GF-D8 (cell line): ENCODE results near the gene HOXC11.

Experiments
- DNase-seq: peaks from one replicate; lab custom pipeline; 2025; lab: John Stamatoyannopoulos, UW

HOXC11 gene

GRCh38 chr12:53942467-53942997 is 30.4 kb upstream of the HOXC11 start:
- DNase-seq = no peak

GRCh38 chr12:53944209-53944608 is 28.7 kb upstream of the HOXC11 start:
- DNase-seq = no peak

DNA sequence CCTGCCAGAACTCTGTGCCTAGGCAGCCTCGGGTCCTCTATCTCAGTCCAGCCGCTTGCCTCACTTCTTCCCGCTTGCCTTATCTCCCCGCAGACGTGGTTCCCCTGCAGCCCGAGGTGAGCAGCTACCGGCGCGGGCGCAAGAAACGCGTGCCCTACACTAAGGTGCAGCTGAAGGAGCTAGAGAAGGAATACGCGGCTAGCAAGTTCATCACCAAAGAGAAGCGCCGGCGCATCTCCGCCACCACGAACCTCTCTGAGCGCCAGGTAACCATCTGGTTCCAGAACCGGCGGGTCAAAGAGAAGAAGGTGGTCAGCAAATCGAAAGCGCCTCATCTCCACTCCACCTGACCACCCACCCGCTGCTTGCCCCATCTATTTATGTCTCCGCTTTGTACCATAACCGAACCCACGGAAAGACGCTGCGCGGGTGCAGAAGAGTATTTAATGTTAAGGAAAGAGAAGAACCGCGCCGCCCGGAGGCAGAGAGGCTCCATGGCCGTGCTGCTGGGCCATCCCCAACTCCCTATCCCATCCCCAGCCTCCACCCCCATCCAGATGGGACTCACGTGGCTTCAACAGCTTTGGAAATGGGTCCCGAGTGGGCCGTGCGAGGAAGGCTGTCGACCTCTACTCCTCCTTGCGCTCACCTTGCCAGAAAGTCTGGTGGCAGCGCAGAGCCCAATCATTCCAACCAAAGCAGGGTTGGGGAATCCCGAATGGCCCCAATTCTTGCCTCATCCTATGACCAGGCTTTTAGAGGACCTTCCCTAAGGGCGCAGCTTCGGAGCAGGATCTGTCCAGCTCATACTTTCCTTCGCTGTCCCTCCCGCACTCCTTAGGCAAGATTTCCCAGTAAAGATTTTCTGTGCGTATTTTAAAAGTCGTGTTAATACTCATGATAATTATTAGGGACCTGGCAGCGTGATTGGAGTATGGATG is 27.7 kb upstream of the HOXC11 start:
- no peak for DNase-seq

GRCh38 chr12:53947743-53948142 is 25.2 kb upstream of the HOXC11 start:
- no peak for DNase-seq

GRCh38 chr12:53948650-53949593 is 24.0 kb upstream of the HOXC11 start:
- no peak for DNase-seq

DNA sequence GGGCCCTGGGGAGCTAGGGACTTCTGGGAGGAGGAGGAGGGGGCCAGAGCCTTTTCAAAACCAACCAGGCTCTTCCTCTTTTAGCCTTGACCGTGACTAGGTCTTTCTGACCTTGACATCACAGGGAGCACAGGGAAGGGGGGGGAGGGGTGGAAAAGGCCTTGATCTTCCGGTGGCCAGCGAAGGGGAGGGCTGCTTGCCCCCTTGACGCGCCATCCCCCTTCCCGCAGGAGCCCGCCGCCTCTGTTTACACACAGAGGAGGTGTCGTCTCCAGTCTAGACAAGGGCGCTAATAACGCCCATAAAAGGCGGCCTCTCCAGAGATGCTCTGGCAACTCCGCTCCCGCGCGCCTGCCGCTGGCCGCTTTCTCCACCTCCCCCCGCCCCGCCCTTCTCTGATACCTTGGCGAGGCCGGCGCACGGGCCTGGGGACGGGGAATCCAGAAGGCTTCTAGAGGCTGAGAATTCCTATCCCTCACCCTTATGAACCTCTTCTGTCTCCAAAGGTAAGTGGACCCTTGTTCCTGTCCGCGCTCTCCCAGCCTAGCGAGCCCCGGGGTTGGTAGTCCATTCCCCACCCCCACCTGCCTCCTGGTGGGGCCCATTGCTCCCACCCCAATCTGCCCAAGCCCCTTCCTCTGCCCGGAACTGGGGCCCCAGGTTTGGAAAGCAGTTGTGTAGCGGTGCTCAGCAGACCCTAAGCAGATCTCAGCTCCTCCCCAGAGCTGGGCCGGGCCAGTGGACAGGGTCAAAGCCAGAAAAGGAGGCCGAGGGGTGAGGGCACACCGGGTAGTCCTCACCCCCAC is 23.1 kb upstream of the HOXC11 start:
- no peak for DNase-seq

DNA sequence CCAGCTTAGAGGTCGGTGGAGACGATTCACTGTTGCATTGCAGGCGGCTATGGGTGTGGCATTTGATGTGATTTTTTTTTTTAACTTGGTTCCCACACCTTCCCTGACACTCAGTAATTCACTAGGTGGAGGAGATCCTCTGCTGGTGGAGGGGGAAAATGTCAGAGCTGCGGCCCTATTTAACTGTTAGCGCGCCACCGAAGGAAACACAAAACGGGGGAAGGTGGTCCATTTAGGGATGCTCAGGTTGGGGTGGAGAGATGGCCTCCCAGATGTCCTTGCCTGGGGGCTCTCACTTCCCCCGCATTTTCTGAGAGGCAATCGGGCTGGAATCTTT is 22.5 kb upstream of the HOXC11 start:
- no peak for DNase-seq

DNA sequence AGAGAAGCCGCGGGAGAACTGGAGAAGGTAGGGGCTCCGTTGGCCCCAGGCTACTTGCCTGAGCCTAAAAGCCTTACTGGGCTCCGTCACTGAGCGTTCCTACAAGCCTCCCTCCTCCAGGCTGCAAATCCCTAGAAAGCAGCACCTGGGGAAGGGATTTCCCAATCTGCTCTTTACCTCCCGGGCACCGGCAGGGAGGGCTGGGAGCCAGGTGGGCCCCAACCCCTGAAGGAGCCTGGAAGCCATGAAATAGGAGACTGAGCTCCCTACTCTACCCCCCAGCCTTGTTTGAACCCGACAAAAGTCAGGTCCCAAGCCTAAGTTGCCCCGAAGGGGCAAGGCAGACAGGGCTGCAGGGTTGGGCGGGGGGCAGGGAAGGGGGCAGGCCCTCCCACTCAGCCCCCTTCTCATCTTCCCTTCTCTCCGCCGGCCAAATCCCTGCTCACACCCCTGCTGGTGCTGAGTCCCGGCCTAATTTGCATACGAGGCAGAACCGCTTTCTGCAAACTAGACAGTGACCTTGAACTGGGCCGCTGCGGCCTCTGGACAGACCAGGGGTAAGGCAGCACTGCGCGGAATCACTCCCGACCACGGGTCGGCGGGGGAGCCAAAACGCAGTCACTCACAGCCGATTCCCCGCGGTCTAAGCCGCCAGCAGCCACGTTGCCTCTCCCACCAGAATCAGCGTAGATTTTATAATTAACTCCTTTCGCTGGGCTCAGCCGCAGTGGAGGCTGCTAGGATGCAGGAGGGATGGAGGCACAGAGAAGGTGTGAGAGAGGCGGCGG is 21.9 kb upstream of the HOXC11 start:
- DNase-seq = no peak

GRCh38 chr12:53951577-53952334 is 21.2 kb upstream of the HOXC11 start:
- no peak for DNase-seq

GRCh38 chr12:53952335-53952694 is 20.6 kb upstream of the HOXC11 start:
- no peak for DNase-seq

DNA sequence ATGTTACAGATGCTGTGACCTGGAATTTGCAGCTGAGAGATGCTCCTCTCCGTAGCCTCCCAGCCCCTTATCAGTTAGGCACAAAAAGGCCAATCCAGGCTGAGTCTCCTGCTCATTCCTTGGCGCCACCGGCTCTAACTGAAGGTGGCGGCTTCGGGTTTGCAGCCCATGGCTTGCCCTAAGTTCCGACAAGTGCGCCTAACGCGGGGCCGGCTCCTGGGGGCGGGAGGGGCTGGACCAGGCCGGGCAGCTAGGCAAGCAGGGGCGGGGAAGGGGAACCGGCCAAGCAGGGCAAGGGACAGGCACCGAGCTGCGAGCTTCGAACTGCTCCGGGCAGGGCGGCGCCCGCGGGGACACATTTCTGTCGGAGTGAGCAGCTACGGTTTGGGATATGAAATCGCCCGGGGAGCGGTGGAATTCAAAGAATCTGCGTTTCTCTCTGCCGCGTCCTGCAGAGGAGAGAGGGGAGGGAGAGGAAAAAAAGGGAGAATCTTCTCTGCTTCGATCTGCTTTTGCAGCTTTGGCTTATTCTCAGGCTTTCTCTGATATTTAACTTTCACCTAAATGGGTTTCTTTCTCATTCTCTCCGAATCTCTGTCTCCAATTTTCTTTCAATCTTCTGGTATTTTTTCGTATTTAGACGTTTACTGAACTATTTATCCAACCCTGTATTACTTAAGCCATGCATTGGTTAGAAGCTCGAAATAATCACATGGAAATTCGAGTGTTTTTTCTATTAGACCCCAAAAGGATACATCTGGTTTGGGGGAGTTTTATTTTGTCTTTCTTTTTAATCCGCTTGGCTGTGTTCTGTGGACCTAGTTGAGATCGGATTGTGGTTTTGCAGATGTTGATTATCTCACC is 19.8 kb upstream of the HOXC11 start:
- no peak for DNase-seq

DNA sequence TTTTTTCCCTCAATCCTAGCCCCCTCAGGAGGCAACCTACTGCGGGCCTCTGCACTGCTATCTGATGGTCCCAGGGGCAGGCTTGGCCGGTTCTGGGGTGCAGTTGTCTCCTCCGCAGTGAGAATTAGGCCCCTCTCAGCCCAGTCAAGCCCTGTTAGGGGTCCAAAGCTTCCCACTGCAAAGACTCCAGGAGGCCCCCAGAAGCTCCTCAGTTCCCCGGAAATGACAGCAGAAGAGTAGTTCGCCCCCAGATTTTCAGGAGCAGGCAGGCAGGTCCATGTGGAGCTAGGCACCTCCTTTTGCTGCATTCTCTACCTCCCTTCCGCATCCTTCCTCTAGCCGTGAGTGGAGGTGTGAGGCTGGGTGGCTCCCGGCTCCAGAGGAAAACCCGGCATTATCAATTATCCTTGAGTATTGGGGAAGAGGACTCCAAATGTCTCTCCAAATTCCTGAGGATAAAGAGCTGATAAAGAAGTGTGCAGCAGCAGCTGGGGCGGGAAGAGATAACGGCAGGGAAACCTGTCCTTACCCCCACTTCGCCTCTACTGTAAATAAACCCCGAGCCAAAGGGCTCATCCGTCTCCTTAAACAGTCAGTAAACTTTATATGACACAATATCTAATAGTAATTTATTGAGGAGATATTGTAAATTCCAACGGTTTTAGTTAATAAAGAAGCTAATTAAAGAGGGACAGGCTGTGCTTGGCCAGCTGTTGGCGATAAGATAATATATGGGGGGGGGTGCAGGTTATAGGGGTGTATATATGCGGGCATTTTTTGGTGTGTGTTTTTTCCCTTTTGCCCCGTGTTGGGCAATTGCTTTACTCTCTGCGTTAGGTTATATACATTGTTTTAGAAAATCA is 18.9 kb upstream of the HOXC11 start:
- no peak for DNase-seq

DNA sequence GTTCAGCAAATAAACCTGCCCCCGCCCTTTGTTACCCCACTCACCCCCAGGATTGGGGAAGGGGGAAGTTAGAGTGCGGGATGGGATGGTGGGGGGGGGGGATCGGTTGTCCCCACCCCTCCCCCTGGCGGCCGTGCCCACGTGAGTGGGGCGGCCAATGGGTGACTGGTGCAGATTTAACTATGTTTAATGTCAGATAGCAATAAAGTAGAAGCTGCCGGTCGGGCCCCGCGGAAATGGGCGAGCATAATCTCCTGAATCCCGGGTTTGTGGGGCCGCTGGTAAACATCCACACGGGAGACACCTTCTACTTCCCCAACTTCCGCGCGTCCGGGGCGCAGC is 18.3 kb upstream of the HOXC11 start, which contains the start of gene HOXC12:
Gene HOXC12 (plus strand): TSS at position 210 of the 342 bp plus-strand sequence. CDS start 27 bp downstream, at position 237.
- DNase-seq = no peak

DNA sequence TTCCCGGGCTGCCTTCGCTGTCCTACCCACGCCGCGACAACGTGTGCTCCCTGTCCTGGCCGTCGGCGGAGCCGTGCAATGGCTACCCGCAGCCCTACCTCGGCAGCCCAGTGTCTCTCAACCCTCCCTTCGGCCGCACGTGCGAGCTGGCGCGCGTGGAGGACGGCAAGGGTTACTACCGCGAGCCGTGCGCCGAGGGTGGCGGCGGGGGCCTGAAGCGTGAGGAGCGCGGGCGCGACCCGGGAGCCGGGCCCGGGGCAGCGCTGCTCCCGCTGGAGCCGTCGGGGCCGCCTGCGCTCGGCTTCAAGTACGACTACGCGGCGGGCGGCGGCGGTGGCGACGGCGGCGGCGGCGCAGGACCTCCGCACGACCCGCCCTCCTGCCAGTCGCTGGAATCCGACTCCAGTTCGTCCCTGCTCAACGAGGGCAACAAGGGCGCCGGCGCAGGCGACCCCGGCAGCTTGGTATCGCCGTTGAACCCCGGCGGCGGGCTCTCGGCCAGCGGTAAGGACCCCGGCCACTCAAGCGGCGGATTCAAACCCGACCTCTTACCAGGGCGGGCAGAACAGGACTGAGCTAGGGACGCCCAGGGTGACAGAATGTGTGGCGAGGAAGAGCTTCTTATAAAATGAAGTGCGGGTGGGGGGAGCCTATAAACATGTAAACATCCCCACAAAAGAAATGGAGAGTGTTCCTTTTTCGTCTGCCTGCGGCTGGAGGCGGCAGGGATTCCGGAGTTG is 17.7 kb upstream of the HOXC11 start:
- no peak for DNase-seq

- DNase-seq = no peak
Observed at GRCh38 chr12:53955776-53956250, 17.1 kb upstream of the HOXC11 start.

- DNase-seq = peak; percentile 26
Observed at GRCh38 chr12:53956251-53956887, 16.6 kb upstream of the HOXC11 start.
